Parathyroid adenoma (tissue), 2 donors: ENCODE results near the gene DYRK2.
"Not testable (repeated sequence)": the region's sequence is repeated elsewhere in the genome, so short reads cannot be mapped to it uniquely, and the experiment has no call there.

Experiments used
- H2AFZ ChIP-seq: fragments of 300-600 bp; sonication (generic); one replicate; pipeline ENCODE4 v1.7.0; 2017; ENCODE audit warnings: antibody characterized with exemption, mild to moderate bottlenecking
- H3K27ac ChIP-seq: fragments of 300-600 bp; sonication (generic); one replicate; pipeline ENCODE4 v1.7.0; 2017
- H3K27me3 ChIP-seq: fragments of 300-600 bp; sonication (generic); one replicate; pipeline ENCODE4 v1.7.0; 2017; ENCODE audit warnings: low read length; ENCODE audit not compliant: control insufficient read depth, insufficient read depth
- H3K36me3 ChIP-seq: fragments of 300-600 bp; sonication (generic); one replicate; pipeline ENCODE4 v1.7.0; 2017; ENCODE audit warnings: low read length; ENCODE audit not compliant: control insufficient read depth, insufficient read depth
- H3K4me1 ChIP-seq: fragments of 300-600 bp; sonication (generic); one replicate; pipeline ENCODE4 v1.7.0; 2017; ENCODE audit warnings: control low read depth
- H3K4me2 ChIP-seq: fragments of 300-600 bp; sonication (generic); one replicate; pipeline ENCODE4 v1.7.0; 2017; ENCODE audit warnings: low read length
- H3K4me3 ChIP-seq: fragments of 300-600 bp; sonication (generic); one replicate; pipeline ENCODE4 v1.7.0; 2017; ENCODE audit warnings: low read depth, low read length
- H3K79me2 ChIP-seq: fragments of 300-600 bp; sonication (generic); one replicate; pipeline ENCODE4 v1.7.0; 2017; ENCODE audit warnings: control low read depth
- H3K9ac ChIP-seq: fragments of 300-600 bp; sonication (generic); one replicate; pipeline ENCODE4 v1.7.0; 2017; ENCODE audit warnings: mild to moderate bottlenecking
- H3K9me3 ChIP-seq: fragments of 300-600 bp; sonication (generic); one replicate; pipeline ENCODE4 v1.7.0; 2017; ENCODE audit warnings: low read length; ENCODE audit not compliant: control insufficient read depth
- CTCF ChIP-seq: fragments of 300-600 bp; sonication (generic); IDR thresholded peaks from one replicate; pipeline ENCODE4 v1.7.0; 2017; ENCODE audit warnings: antibody characterized with exemption, mild to moderate bottlenecking
- donor health status: primary hyperparathyroidism.

Gene DYRK2

DNA sequence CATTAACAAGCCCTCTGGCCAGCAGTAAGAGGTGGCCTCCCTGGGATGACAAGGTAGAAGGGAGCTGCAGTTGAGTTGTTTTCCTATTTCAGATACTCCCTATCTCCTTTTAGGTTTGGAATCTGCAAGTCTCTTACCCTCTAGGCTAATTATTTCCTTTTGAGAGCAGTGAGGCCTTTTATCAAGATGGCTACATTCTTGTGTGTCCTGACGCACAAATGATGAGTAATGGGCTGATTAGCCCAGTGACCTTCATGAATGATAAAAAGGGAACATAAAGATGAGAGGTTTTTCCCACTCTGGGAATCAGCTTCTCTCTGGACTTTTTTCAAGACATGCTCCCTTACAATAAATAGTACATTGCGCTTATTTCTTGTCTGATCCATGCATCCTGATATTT, 22.9 kb downstream of the DYRK2 start:
- TF ChIP-seq CTCF: no peak
- Histone ChIP-seq H3K4me3 (no peak overlapping the region), H3K27me3 (no peaks in the 10 kb centered on the region), H3K9me3 (no peaks in the 10 kb centered on the region), H2AFZ (no peak overlapping the region), H3K9ac (no peak overlapping the region), H3K4me1 (no peaks in the 10 kb centered on the region), H3K36me3 (no peaks in the 10 kb centered on the region), H3K79me2 (no peaks in the 10 kb centered on the region), H3K4me2 (no peak overlapping the region), H3K27ac (no peak overlapping the region)

- TF ChIP-seq CTCF: no peak
- Histone ChIP-seq H3K4me3 (no peak overlapping the region), H3K9ac (no peak overlapping the region), H3K4me1 (no peaks in the 10 kb centered on the region), H3K36me3 (no peaks in the 10 kb centered on the region), H2AFZ (no peak overlapping the region), H3K79me2 (no peaks in the 10 kb centered on the region), H3K4me2 (no peak overlapping the region), H3K27ac (no peak overlapping the region), H3K9me3 (no peaks in the 10 kb centered on the region), H3K27me3 (no peaks in the 10 kb centered on the region)
These were observed 23.3 kb downstream of the DYRK2 start for GRCh38 chr12:67671892-67672291.

GRCh38 chr12:67672507-67672906, 24.0 kb downstream of the DYRK2 start:
- not testable (repeated sequence) for H3K27ac ChIP-seq, H3K79me2 ChIP-seq, H3K9ac ChIP-seq, H2AFZ ChIP-seq, H3K4me1 ChIP-seq, H3K4me2 ChIP-seq, H3K4me3 ChIP-seq, H3K27me3 ChIP-seq, H3K9me3 ChIP-seq, H3K36me3 ChIP-seq

DNA sequence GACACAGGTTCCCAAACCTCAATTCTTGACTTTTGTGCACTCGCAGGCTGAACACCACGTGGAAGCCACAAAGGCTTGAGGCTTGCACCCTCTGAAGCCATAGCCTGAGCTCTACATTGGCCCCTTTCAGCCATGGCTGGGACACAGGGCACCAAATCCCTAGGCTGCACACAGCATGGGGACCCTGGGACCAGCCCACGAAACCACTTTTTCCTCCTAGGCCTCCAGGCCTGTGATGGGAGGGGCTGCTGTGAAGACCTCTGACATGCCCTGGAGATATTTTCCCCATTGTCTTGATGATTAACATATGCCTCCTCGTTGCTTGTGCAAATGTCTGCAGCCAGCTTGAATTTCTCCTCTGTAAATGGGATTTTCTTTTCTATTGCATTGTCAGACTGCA, 25.0 kb downstream of the DYRK2 start:
- H3K27ac ChIP-seq, H3K9me3 ChIP-seq, H3K4me1 ChIP-seq, H3K27me3 ChIP-seq, H3K4me3 ChIP-seq, H3K9ac ChIP-seq, H3K79me2 ChIP-seq, H2AFZ ChIP-seq, H3K36me3 ChIP-seq, H3K4me2 ChIP-seq: not testable (repeated sequence)

GRCh38 chr12:67674417-67674816, 25.9 kb downstream of the DYRK2 start:
- H3K36me3 ChIP-seq: no peaks in the 10 kb centered on the region
- TF ChIP-seq CTCF: no peak
- no peak overlapping the region for H3K4me2 ChIP-seq
- H3K27ac ChIP-seq: no peak overlapping the region
- no peak overlapping the region for H3K9ac ChIP-seq
- H3K79me2 ChIP-seq: no peaks in the 10 kb centered on the region
- H3K4me1 ChIP-seq: no peaks in the 10 kb centered on the region
- H3K27me3 ChIP-seq: no peaks in the 10 kb centered on the region
- H2AFZ ChIP-seq: no peak overlapping the region
- H3K9me3 ChIP-seq: no peaks in the 10 kb centered on the region
- no peak overlapping the region for H3K4me3 ChIP-seq

DNA sequence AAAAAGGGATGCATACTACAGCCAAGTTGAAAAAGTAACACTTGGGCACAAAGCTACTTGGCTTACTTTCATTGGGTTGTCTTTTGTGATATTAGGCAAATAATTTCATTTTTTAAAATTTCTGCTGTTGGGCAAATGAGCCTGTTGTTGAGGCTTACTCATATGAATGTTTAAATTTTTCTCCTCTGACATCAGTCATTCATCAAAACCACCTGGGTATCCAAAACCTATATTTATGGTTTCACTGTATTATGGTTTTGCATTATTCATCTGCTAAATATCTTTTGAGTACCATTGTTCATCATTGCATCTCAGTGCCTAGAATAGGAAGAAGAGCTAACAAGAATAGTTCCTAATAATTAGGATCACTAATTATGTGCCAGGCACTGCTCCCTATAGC, 28.1 kb downstream of the DYRK2 start:
- Histone ChIP-seq H3K4me1 (no peaks in the 10 kb centered on the region), H3K79me2 (no peaks in the 10 kb centered on the region), H3K27me3 (no peaks in the 10 kb centered on the region), H2AFZ (no peak overlapping the region), H3K36me3 (no peaks in the 10 kb centered on the region), H3K9ac (no peak overlapping the region), H3K27ac (no peak overlapping the region), H3K9me3 (no peaks in the 10 kb centered on the region), H3K4me3 (no peak overlapping the region), H3K4me2 (no peak overlapping the region)
- TF ChIP-seq CTCF: no peak
